ENCODE measurements around the gene TCF15. TPM values are rescaled to one million over a fixed set of nuclear protein-coding genes. Genes with fewer than 3 reads are reported as not detected.

The TCF15 gene
- total and polyA plus RNA-seq, 2 experiments from 2014 or later, result 3.8 to 4.0 TPM

DNA sequence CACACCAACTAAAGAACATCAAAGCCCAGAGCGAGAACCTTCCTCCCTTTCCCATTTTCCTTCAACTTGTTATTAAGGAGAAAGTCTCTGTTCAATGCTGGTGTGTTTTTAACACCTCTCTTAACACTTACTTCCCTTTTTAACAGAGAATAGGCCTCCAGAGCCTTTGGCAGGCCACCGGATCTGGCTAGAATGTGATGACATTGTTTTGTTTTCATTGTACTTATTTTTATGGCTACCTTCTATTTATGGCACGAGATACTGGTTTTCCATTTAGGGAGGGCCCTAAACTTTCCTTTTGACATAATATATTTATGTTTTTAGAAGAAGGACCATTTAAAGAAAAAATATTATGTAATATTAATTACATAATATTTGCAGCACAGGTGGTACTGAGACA is 21.6 kb downstream of the TCF15 start:
- H3K9me3 Mint-ChIP-seq, result no peaks in the 10 kb centered on the region
- ATAC-seq (no peak), DNase-seq (ENCODE audit: low spot score) (no peak)
- H3K4me3 ChIP-seq, result no peak overlapping the region
- H3K27me3 ChIP-seq (ENCODE audit: insufficient read depth), result no peaks in the 10 kb centered on the region
- H2AFZ ChIP-seq, result no peak overlapping the region
- H3K4me2 ChIP-seq, result no peak overlapping the region
- no peaks in the 10 kb centered on the region for H3K79me2 ChIP-seq (replicated peaks; ENCODE audit: insufficient read depth)
- H3K36me3 Mint-ChIP-seq (ENCODE audit: low read depth), result no peaks in the 10 kb centered on the region
- no peak overlapping the region for H3K27ac Mint-ChIP-seq
- no peaks in the 10 kb centered on the region for H3K36me3 ChIP-seq (ENCODE audit: insufficient read depth)
- no peaks in the 10 kb centered on the region for H3K9me2 ChIP-seq (ENCODE audit: insufficient read depth)
- H4K20me1 ChIP-seq (replicated peaks; ENCODE audit: insufficient read depth), result no peaks in the 10 kb centered on the region
- H3K27ac ChIP-seq (ENCODE audit: low read depth), result no peak overlapping the region
- H3F3A ChIP-seq (replicated peaks; ENCODE audit: low read depth), result no peaks in the 10 kb centered on the region
- peaks cover 5% of the 10 kb centered on the region; the same call in 1 of the 3 replicates for H3K4me1 Mint-ChIP-seq
- no peaks in the 10 kb centered on the region for H3K4me1 ChIP-seq (ENCODE audit: insufficient read depth)
- no peak overlapping the region for H3K4me3 Mint-ChIP-seq
- TF ChIP-seq POLR2AphosphoS5 (IDR thresholded peaks at IDR 0.05; ENCODE audit: low read depth), result no peak
- TF ChIP-seq NANOG (IDR thresholded peaks at IDR 0.05; ENCODE audit: borderline replicate concordance), result no peak
- no peak for TF ChIP-seq ZNF114 (CRISPR knock-in tag; IDR thresholded peaks at IDR 0.05)
- TF ChIP-seq, protein P1, sequence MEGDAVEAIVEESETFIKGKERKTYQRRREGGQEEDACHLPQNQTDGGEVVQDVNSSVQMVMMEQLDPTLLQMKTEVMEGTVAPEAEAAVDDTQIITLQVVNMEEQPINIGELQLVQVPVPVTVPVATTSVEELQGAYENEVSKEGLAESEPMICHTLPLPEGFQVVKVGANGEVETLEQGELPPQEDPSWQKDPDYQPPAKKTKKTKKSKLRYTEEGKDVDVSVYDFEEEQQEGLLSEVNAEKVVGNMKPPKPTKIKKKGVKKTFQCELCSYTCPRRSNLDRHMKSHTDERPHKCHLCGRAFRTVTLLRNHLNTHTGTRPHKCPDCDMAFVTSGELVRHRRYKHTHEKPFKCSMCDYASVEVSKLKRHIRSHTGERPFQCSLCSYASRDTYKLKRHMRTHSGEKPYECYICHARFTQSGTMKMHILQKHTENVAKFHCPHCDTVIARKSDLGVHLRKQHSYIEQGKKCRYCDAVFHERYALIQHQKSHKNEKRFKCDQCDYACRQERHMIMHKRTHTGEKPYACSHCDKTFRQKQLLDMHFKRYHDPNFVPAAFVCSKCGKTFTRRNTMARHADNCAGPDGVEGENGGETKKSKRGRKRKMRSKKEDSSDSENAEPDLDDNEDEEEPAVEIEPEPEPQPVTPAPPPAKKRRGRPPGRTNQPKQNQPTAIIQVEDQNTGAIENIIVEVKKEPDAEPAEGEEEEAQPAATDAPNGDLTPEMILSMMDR (conservative IDR thresholded peaks at IDR 0.05; ENCODE audit: low read depth in 2 of 2), result no peak
- TF ChIP-seq EZH2phosphoT487 (IDR thresholded peaks at IDR 0.05; ENCODE audit: unreplicated experiment), result no peak
- no peak for TF ChIP-seq EZH2 (IDR thresholded peaks at IDR 0.05; ENCODE audit: low read depth, unreplicated experiment)
- TF ChIP-seq, protein P2, sequence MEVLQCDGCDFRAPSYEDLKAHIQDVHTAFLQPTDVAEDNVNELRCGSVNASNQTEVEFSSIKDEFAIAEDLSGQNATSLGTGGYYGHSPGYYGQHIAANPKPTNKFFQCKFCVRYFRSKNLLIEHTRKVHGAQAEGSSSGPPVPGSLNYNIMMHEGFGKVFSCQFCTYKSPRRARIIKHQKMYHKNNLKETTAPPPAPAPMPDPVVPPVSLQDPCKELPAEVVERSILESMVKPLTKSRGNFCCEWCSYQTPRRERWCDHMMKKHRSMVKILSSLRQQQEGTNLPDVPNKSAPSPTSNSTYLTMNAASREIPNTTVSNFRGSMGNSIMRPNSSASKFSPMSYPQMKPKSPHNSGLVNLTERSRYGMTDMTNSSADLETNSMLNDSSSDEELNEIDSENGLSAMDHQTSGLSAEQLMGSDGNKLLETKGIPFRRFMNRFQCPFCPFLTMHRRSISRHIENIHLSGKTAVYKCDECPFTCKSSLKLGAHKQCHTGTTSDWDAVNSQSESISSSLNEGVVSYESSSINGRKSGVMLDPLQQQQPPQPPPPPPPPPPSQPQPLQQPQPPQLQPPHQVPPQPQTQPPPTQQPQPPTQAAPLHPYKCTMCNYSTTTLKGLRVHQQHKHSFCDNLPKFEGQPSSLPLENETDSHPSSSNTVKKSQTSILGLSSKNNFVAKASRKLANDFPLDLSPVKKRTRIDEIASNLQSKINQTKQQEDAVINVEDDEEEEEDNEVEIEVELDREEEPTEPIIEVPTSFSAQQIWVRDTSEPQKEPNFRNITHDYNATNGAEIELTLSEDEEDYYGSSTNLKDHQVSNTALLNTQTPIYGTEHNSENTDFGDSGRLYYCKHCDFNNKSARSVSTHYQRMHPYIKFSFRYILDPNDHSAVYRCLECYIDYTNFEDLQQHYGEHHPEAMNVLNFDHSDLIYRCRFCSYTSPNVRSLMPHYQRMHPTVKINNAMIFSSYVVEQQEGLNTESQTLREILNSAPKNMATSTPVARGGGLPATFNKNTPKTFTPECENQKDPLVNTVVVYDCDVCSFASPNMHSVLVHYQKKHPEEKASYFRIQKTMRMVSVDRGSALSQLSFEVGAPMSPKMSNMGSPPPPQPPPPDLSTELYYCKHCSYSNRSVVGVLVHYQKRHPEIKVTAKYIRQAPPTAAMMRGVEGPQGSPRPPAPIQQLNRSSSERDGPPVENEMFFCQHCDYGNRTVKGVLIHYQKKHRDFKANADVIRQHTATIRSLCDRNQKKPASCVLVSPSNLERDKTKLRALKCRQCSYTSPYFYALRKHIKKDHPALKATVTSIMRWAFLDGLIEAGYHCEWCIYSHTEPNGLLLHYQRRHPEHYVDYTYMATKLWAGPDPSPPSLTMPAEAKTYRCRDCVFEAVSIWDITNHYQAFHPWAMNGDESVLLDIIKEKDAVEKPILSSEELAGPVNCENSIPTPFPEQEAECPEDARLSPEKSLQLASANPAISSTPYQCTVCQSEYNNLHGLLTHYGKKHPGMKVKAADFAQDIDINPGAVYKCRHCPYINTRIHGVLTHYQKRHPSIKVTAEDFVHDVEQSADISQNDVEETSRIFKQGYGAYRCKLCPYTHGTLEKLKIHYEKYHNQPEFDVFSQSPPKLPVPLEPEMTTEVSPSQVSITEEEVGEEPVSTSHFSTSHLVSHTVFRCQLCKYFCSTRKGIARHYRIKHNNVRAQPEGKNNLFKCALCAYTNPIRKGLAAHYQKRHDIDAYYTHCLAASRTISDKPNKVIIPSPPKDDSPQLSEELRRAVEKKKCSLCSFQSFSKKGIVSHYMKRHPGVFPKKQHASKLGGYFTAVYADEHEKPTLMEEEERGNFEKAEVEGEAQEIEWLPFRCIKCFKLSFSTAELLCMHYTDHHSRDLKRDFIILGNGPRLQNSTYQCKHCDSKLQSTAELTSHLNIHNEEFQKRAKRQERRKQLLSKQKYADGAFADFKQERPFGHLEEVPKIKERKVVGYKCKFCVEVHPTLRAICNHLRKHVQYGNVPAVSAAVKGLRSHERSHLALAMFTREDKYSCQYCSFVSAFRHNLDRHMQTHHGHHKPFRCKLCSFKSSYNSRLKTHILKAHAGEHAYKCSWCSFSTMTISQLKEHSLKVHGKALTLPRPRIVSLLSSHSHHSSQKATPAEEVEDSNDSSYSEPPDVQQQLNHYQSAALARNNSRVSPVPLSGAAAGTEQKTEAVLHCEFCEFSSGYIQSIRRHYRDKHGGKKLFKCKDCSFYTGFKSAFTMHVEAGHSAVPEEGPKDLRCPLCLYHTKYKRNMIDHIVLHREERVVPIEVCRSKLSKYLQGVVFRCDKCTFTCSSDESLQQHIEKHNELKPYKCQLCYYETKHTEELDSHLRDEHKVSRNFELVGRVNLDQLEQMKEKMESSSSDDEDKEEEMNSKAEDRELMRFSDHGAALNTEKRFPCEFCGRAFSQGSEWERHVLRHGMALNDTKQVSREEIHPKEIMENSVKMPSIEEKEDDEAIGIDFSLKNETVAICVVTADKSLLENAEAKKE (CRISPR knock-in tag; IDR thresholded peaks at IDR 0.05), result no peak
- TF ChIP-seq, protein P3, sequence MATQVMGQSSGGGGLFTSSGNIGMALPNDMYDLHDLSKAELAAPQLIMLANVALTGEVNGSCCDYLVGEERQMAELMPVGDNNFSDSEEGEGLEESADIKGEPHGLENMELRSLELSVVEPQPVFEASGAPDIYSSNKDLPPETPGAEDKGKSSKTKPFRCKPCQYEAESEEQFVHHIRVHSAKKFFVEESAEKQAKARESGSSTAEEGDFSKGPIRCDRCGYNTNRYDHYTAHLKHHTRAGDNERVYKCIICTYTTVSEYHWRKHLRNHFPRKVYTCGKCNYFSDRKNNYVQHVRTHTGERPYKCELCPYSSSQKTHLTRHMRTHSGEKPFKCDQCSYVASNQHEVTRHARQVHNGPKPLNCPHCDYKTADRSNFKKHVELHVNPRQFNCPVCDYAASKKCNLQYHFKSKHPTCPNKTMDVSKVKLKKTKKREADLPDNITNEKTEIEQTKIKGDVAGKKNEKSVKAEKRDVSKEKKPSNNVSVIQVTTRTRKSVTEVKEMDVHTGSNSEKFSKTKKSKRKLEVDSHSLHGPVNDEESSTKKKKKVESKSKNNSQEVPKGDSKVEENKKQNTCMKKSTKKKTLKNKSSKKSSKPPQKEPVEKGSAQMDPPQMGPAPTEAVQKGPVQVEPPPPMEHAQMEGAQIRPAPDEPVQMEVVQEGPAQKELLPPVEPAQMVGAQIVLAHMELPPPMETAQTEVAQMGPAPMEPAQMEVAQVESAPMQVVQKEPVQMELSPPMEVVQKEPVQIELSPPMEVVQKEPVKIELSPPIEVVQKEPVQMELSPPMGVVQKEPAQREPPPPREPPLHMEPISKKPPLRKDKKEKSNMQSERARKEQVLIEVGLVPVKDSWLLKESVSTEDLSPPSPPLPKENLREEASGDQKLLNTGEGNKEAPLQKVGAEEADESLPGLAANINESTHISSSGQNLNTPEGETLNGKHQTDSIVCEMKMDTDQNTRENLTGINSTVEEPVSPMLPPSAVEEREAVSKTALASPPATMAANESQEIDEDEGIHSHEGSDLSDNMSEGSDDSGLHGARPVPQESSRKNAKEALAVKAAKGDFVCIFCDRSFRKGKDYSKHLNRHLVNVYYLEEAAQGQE (IDR thresholded peaks at IDR 0.05; ENCODE audit: unreplicated experiment), result no peak
- TF ChIP-seq, protein P4, sequence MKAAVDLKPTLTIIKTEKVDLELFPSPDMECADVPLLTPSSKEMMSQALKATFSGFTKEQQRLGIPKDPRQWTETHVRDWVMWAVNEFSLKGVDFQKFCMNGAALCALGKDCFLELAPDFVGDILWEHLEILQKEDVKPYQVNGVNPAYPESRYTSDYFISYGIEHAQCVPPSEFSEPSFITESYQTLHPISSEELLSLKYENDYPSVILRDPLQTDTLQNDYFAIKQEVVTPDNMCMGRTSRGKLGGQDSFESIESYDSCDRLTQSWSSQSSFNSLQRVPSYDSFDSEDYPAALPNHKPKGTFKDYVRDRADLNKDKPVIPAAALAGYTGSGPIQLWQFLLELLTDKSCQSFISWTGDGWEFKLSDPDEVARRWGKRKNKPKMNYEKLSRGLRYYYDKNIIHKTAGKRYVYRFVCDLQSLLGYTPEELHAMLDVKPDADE (IDR thresholded peaks at IDR 0.05), result no peak
- no peak for TF ChIP-seq JUNB (IDR thresholded peaks at IDR 0.05; ENCODE audit: unreplicated experiment)
- TF ChIP-seq CREB1 (CRISPR knock-in tag; IDR thresholded peaks at IDR 0.05; ENCODE audit: low read depth), result no peak
- no peak for TF ChIP-seq STAT1 (IDR thresholded peaks at IDR 0.05; ENCODE audit: unreplicated experiment)
- peaks cover 6% of the 10 kb centered on the region for H3K27me3 Mint-ChIP-seq (ENCODE audit: insufficient read depth, low read depth, poor library complexity)

Measured in GM23338 (cell line).